Keratinocyte (primary cell): ENCODE measurements around the gene COIL. TPM values are rescaled to one million over a fixed set of nuclear protein-coding genes. Genes with fewer than 3 reads are reported as not detected.

Source experiments
- DNase-seq: peaks from one replicate; pipeline ENCODE4 v3.0.0-alpha.2; 2011; ENCODE audit warnings: low read depth, missing footprints, low spot score
- FAIRE-seq: peaks from 2 replicates; lab custom pipeline; 2011; peaks lifted over from hg19 to GRCh38; lab: Jason Lieb, UNC
- H2AFZ ChIP-seq: 2 replicates; pipeline ENCODE4 v1.6.0; 2012; ENCODE audit warnings: low read length, control low read depth, inconsistent platforms; ENCODE audit not compliant: control insufficient read depth
- H3K27ac ChIP-seq: 2 replicates; pipeline ENCODE4 v1.5.1; 2011; ENCODE audit warnings: low read length; ENCODE audit not compliant: control insufficient read depth, insufficient read depth
- H3K27me3 ChIP-seq: 3 replicates; pipeline ENCODE4 v1.6.0; 2011; ENCODE audit warnings: low read length; ENCODE audit not compliant: control insufficient read depth, insufficient read depth; ENCODE audit errors: extremely low read depth
- H3K36me3 ChIP-seq, 2 experiments: 2 replicates in 1 of 2; 3 replicates in 1 of 2; pipeline ENCODE4 v1.5.1; 2011; ENCODE audit warnings: low read length in 2 of 2, mild to moderate bottlenecking in 1 of 2; ENCODE audit not compliant: control insufficient read depth in 2 of 2, insufficient read depth in 2 of 2; ENCODE audit errors: extremely low read depth in 1 of 2
- H3K4me1 ChIP-seq: 3 replicates; pipeline ENCODE4 v1.5.1; 2011; ENCODE audit warnings: low read length; ENCODE audit not compliant: control insufficient read depth, insufficient read depth; ENCODE audit errors: extremely low read depth
- H3K4me2 ChIP-seq: 3 replicates; pipeline ENCODE4 v1.6.0; 2011; ENCODE audit warnings: low read depth, low read length; ENCODE audit not compliant: control insufficient read depth, insufficient read depth; ENCODE audit errors: extremely low read depth
- H3K4me3 ChIP-seq, 3 experiments: fragments of 200-600 bp in 1 of 3; sonication (generic) in 1 of 3; 2 replicates in 2 of 3; 3 replicates in 1 of 3; pipeline ENCODE4 v1.5.1; 2011 to 2016; ENCODE audit warnings: low read length in 3 of 3, mild to moderate bottlenecking in 3 of 3, control low read depth in 2 of 3, inconsistent platforms in 1 of 3, low read depth in 1 of 3, mixed read lengths in 1 of 3, mixed run types in 1 of 3, moderate library complexity in 1 of 3; ENCODE audit not compliant: control insufficient read depth in 2 of 3, insufficient read depth in 2 of 3; ENCODE audit errors: extremely low read depth in 1 of 3
- H3K79me2 ChIP-seq: 2 replicates; pipeline ENCODE4 v1.6.0; 2012; ENCODE audit warnings: low read length; ENCODE audit not compliant: control insufficient read depth, insufficient read depth
- H3K9ac ChIP-seq: 3 replicates; pipeline ENCODE4 v1.6.0; 2011; ENCODE audit warnings: low read length; ENCODE audit not compliant: control insufficient read depth, insufficient read depth; ENCODE audit errors: extremely low read depth
- H3K9me1 ChIP-seq: 3 replicates; pipeline ENCODE4 v1.6.0; 2011; ENCODE audit warnings: low read length; ENCODE audit not compliant: control insufficient read depth, insufficient read depth; ENCODE audit errors: extremely low read depth
- H3K9me3 ChIP-seq: 2 replicates; pipeline ENCODE4 v1.5.1; 2012; ENCODE audit warnings: low read depth, low read length; ENCODE audit not compliant: control insufficient read depth
- H4K20me1 ChIP-seq: 3 replicates; pipeline ENCODE4 v1.6.0; 2011; ENCODE audit warnings: low read length; ENCODE audit not compliant: control insufficient read depth, insufficient read depth; ENCODE audit errors: extremely low read depth
- EZH2 ChIP-seq: IDR thresholded peaks from one replicate; pipeline ENCODE4 v1.6.1; 2012; ENCODE audit warnings: inconsistent platforms, mild to moderate bottlenecking, low read length, moderate library complexity
- dilution Hi-C: fragments of 300-500 bp; cut with MboI; formaldehyde crosslinking; loops from one replicate; pipeline ENCODE4 v1.7.0; 2020; ENCODE audit warnings: low sequenced_read_pairs; ENCODE audit not compliant: extremely low pct_ligation_motif_present
- polyA plus RNA-seq, 5 experiments: library from polyadenylated mRNA; depleted of rRNA in 3 of 5; stranded (reverse) in 3 of 5; stranded (forward) in 1 of 5; unstranded in 1 of 5; fragments of >200 nt; gene quantifications; 1 replicate in 1 of 5; 2 replicates in 3 of 5; 3 replicates in 1 of 5; pipeline versions ENCODE4 v1.2.1 to v1.2.3, GENCODE V29; 2011 to 2012; ENCODE audit warnings: missing spikeins in 2 of 5, low read depth in 1 of 5, low replicate concordance in 1 of 5
- TF ChIP-seq, protein P1 (sequence below), 3 experiments: IDR thresholded peaks in 1 of 3; conservative IDR thresholded peaks in 1 of 3; optimal IDR thresholded peaks in 1 of 3; 2 replicates in 2 of 3; 3 replicates in 1 of 3; pipeline versions ENCODE3 to v1.5.1; 2011; ENCODE audit warnings: low read length in 3 of 3, mild to moderate bottlenecking in 3 of 3, moderate library complexity in 2 of 3, control low read depth in 1 of 3, inconsistent platforms in 1 of 3; ENCODE audit not compliant: insufficient read depth in 2 of 3; ENCODE audit errors: extremely low read depth in 1 of 3

COIL gene
- polyA plus RNA-seq, 1 donor (not counting 4 experiments of a cell fraction or from before 2014, with no cell fraction given): 11.6 TPM

GRCh38 chr17:56909742-56910508 lies 50.9 kb downstream of the COIL start:
- Histone ChIP-seq H3K4me2 (peak overlapping the region; percentile 97), H3K27me3 (no peaks in the 10 kb centered on the region), H4K20me1 (no peaks in the 10 kb centered on the region), H3K36me3 (peaks cover 9 to 50% of the 10 kb centered on the region in 2 experiments), H3K9me3 (no peaks in the 10 kb centered on the region), H3K4me3 (peak overlapping the region in 2 of 3 experiments; percentile 20 to 58), H3K9me1 (no peaks in the 10 kb centered on the region), H3K27ac (no peak overlapping the region), H2AFZ (no peak overlapping the region), H3K9ac (peak overlapping the region; percentile 46), H3K79me2 (peaks cover 70% of the 10 kb centered on the region), H3K4me1 (peaks cover 27% of the 10 kb centered on the region)
- FAIRE-seq: no peak
- DNase-seq: no peak
- TF ChIP-seq, protein P1, sequence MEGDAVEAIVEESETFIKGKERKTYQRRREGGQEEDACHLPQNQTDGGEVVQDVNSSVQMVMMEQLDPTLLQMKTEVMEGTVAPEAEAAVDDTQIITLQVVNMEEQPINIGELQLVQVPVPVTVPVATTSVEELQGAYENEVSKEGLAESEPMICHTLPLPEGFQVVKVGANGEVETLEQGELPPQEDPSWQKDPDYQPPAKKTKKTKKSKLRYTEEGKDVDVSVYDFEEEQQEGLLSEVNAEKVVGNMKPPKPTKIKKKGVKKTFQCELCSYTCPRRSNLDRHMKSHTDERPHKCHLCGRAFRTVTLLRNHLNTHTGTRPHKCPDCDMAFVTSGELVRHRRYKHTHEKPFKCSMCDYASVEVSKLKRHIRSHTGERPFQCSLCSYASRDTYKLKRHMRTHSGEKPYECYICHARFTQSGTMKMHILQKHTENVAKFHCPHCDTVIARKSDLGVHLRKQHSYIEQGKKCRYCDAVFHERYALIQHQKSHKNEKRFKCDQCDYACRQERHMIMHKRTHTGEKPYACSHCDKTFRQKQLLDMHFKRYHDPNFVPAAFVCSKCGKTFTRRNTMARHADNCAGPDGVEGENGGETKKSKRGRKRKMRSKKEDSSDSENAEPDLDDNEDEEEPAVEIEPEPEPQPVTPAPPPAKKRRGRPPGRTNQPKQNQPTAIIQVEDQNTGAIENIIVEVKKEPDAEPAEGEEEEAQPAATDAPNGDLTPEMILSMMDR (optimal IDR thresholded peaks at IDR 0.05 in 1 of 3, IDR thresholded peaks at IDR 0.05 in 1 of 3, conservative IDR thresholded peaks at IDR 0.05 in 1 of 3; ENCODE audit: extremely low read depth in 1 of 3, insufficient read depth in 2 of 3, low read length in 3 of 3): no peak
- TF ChIP-seq EZH2: no peak
- dilution Hi-C loops: no loop called here

DNA sequence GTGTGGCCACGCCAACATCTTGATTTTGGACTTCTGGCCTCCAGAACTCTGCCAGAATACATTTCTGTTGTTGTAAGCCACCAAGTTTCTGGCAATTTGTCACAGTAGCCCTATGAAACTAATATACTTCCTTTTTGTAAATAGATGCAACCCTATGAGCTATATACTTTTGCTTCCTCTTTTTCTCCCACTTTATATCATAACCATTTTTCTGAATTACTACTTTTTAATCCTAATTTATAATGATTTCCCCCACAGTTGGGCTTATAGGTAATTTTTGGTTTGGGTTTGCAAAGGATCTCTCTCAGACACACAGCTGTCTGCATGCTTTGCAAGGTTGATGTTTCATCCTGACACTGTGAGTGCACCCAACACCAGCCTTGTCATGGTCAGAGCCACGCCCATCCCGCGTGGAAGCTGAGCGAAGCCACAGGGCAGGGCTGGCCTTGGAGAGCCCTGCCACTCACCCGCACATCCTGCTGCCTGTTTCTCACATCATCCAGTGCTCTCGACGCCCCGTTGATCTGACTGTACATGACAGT lies 52.8 kb downstream of the COIL start:
- H3K27ac ChIP-seq: no peak overlapping the region
- peaks cover 63% of the 10 kb centered on the region for H3K79me2 ChIP-seq
- dilution Hi-C loops: no loop called here
- no peak for DNase-seq
- no peak overlapping the region for H3K9ac ChIP-seq
- H3K9me1 ChIP-seq: no peaks in the 10 kb centered on the region
- H3K27me3 ChIP-seq: no peaks in the 10 kb centered on the region
- H3K9me3 ChIP-seq: no peaks in the 10 kb centered on the region
- no peak overlapping the region for H2AFZ ChIP-seq
- peaks cover 27% of the 10 kb centered on the region for H3K4me1 ChIP-seq
- TF ChIP-seq, protein P1 (optimal IDR thresholded peaks at IDR 0.05 in 1 of 3, IDR thresholded peaks at IDR 0.05 in 1 of 3, conservative IDR thresholded peaks at IDR 0.05 in 1 of 3; ENCODE audit: extremely low read depth in 1 of 3, insufficient read depth in 2 of 3, low read length in 3 of 3): no peak
- no peak for TF ChIP-seq EZH2
- no peak overlapping the region for H3K4me3 ChIP-seq
- peaks cover 19 to 68% of the 10 kb centered on the region in 2 experiments for H3K36me3 ChIP-seq
- no peak overlapping the region for H3K4me2 ChIP-seq
- no peaks in the 10 kb centered on the region for H4K20me1 ChIP-seq
- no peak for FAIRE-seq
